GM19043 (cell line): ENCODE results near the gene SIK1.
"Not testable (repeated sequence)": the region's sequence is repeated elsewhere in the genome, so short reads cannot be mapped to it uniquely, and the experiment has no call there.

ENCODE experiments used
- ATAC-seq: cut with Tn5 transposase; IDR thresholded peaks from one replicate; pipeline ENCODE4 v1.9.1; 2021; ENCODE audit warnings: low read depth; ENCODE audit not compliant: unreplicated experiment

The SIK1 gene

GRCh38 chr21:43398533-43398932 is 28.4 kb downstream of the SIK1 start:
- ATAC-seq: not testable (repeated sequence)

- ATAC-seq: not testable (repeated sequence)
These were observed 28.9 kb downstream of the SIK1 start for GRCh38 chr21:43398000-43398399.

GRCh38 chr21:43397439-43397808 is 29.5 kb downstream of the SIK1 start:
- ATAC-seq: not testable (repeated sequence)

GRCh38 chr21:43396788-43397438 is 30.0 kb downstream of the SIK1 start:
- ATAC-seq: not testable (repeated sequence)

GRCh38 chr21:43383351-43383750 is 43.6 kb downstream of the SIK1 start:
- not testable (repeated sequence) for ATAC-seq

GRCh38 chr21:43382902-43383301 is 44.0 kb downstream of the SIK1 start:
- ATAC-seq: not testable (repeated sequence)

GRCh38 chr21:43380852-43381533 is 45.9 kb downstream of the SIK1 start:
- ATAC-seq: not testable (repeated sequence)

- ATAC-seq: not testable (repeated sequence)
These were observed 46.6 kb downstream of the SIK1 start for GRCh38 chr21:43380337-43380736.

GRCh38 chr21:43379626-43380122 is 47.3 kb downstream of the SIK1 start:
- ATAC-seq: not testable (repeated sequence)

- no peak for ATAC-seq
These were observed 50.5 kb downstream of the SIK1 start for GRCh38 chr21:43376478-43376882.

GRCh38 chr21:43375837-43376477 is 51.0 kb downstream of the SIK1 start:
- no peak for ATAC-seq

- no peak for ATAC-seq
These were observed 51.7 kb downstream of the SIK1 start for GRCh38 chr21:43375006-43375836.

- ATAC-seq: no peak
These were observed 52.6 kb downstream of the SIK1 start for GRCh38 chr21:43374228-43374885.

- ATAC-seq: no peak
These were observed 53.3 kb downstream of the SIK1 start for GRCh38 chr21:43373362-43374227.

GRCh38 chr21:43372663-43373361 is 54.1 kb downstream of the SIK1 start:
- no peak for ATAC-seq

- ATAC-seq: no peak
These were observed 55.1 kb downstream of the SIK1 start for GRCh38 chr21:43371786-43372185.

GRCh38 chr21:43370888-43371570 is 55.9 kb downstream of the SIK1 start:
- no peak for ATAC-seq

- ATAC-seq: no peak
These were observed 56.8 kb downstream of the SIK1 start for GRCh38 chr21:43370091-43370658.
